T-helper 2 cell treated with Interferon-gamma antibody and Interleukin-4, amounts not matched to agents 5 μg/mL and 100 μg/mL, for 36 hours (primary cell): ENCODE data around the gene HEXD.
"Not testable (repeated sequence)": the region's sequence is repeated elsewhere in the genome, so short reads cannot be mapped to it uniquely, and the experiment has no call there.

ENCODE experiments used
- DNase-seq: peaks from one replicate; pipeline ENCODE4 v3.0.0; 2021; ENCODE audit warnings: low spot score
- H3K27ac Mint-ChIP-seq: one replicate; pipeline ENCODE4 v1.8.0; 2021; ENCODE audit warnings: mild to moderate bottlenecking, mixed read lengths
- H3K27me3 Mint-ChIP-seq: one replicate; pipeline ENCODE4 v1.8.0; 2021; ENCODE audit warnings: low read depth, mixed read lengths
- H3K36me3 Mint-ChIP-seq: one replicate; pipeline ENCODE4 v1.8.0; 2021; ENCODE audit warnings: low read depth, mixed read lengths
- H3K4me1 Mint-ChIP-seq: one replicate; pipeline ENCODE4 v1.8.0; 2021; ENCODE audit warnings: low read depth, mixed read lengths
- H3K4me3 Mint-ChIP-seq: one replicate; pipeline ENCODE4 v1.8.0; 2022; ENCODE audit warnings: mild to moderate bottlenecking, moderate library complexity, mixed read lengths
- H3K9me3 Mint-ChIP-seq: one replicate; pipeline ENCODE4 v1.8.0; 2021; ENCODE audit warnings: mixed read lengths

The HEXD gene

GRCh38 chr17:82411396-82412053 lies 6.6 kb upstream of the HEXD start:
- H3K36me3 Mint-ChIP-seq: peaks cover 4% of the 10 kb centered on the region

GRCh38 chr17:82412081-82412480 lies 6.1 kb upstream of the HEXD start:
- not testable (repeated sequence) for H3K9me3 Mint-ChIP-seq, H3K27me3 Mint-ChIP-seq, H3K27ac Mint-ChIP-seq, H3K36me3 Mint-ChIP-seq, H3K4me3 Mint-ChIP-seq, H3K4me1 Mint-ChIP-seq, DNase-seq

More at GRCh38 chr17:82411396-82412053, 6.6 kb upstream of the HEXD start:
- H3K27ac Mint-ChIP-seq: no peak overlapping the region
- H3K4me1 Mint-ChIP-seq: peaks cover 9% of the 10 kb centered on the region
- no peaks in the 10 kb centered on the region for H3K27me3 Mint-ChIP-seq
- DNase-seq: no peak
- no peak overlapping the region for H3K4me3 Mint-ChIP-seq
- no peaks in the 10 kb centered on the region for H3K9me3 Mint-ChIP-seq

- H3K27ac Mint-ChIP-seq: no peak overlapping the region
- no peaks in the 10 kb centered on the region for H3K27me3 Mint-ChIP-seq
- DNase-seq: no peak
- H3K36me3 Mint-ChIP-seq: peaks cover 4% of the 10 kb centered on the region
- H3K4me1 Mint-ChIP-seq: peaks cover 12% of the 10 kb centered on the region
- H3K4me3 Mint-ChIP-seq: no peak overlapping the region
- H3K9me3 Mint-ChIP-seq: no peaks in the 10 kb centered on the region
Measured at GRCh38 chr17:82412535-82413520, 5.3 kb upstream of the HEXD start.

GRCh38 chr17:82414548-82415281 lies 3.4 kb upstream of the HEXD start:
- Mint-ChIP-seq H3K27me3 (no peaks in the 10 kb centered on the region), H3K27ac (no peak overlapping the region), H3K4me3 (peak overlapping the region; percentile 15)

GRCh38 chr17:82415336-82415735 lies 2.8 kb upstream of the HEXD start:
- H3K4me1 Mint-ChIP-seq: peaks cover 20% of the 10 kb centered on the region
- H3K27ac Mint-ChIP-seq: no peak overlapping the region
- H3K9me3 Mint-ChIP-seq: no peaks in the 10 kb centered on the region
- DNase-seq: no peak
- H3K4me3 Mint-ChIP-seq: no peak overlapping the region
- H3K36me3 Mint-ChIP-seq: peaks cover 11% of the 10 kb centered on the region
- H3K27me3 Mint-ChIP-seq: no peaks in the 10 kb centered on the region

More at GRCh38 chr17:82414548-82415281, 3.4 kb upstream of the HEXD start:
- no peaks in the 10 kb centered on the region for H3K9me3 Mint-ChIP-seq
- H3K4me1 Mint-ChIP-seq: peaks cover 14% of the 10 kb centered on the region
- DNase-seq: peak; percentile 62
- peaks cover 5% of the 10 kb centered on the region for H3K36me3 Mint-ChIP-seq

GRCh38 chr17:82415786-82416185 lies 2.4 kb upstream of the HEXD start:
- peaks cover 13% of the 10 kb centered on the region for H3K36me3 Mint-ChIP-seq

GRCh38 chr17:82416264-82416663 lies 1.9 kb upstream of the HEXD start:
- DNase-seq: no peak
- Mint-ChIP-seq H3K36me3 (peaks cover 17% of the 10 kb centered on the region), H3K4me3 (no peak overlapping the region), H3K27ac (no peak overlapping the region), H3K9me3 (no peaks in the 10 kb centered on the region), H3K4me1 (peaks cover 24% of the 10 kb centered on the region), H3K27me3 (no peaks in the 10 kb centered on the region)

More at GRCh38 chr17:82415786-82416185, 2.4 kb upstream of the HEXD start:
- Mint-ChIP-seq H3K4me1 (peaks cover 21% of the 10 kb centered on the region), H3K27ac (no peak overlapping the region), H3K4me3 (no peak overlapping the region), H3K9me3 (no peaks in the 10 kb centered on the region), H3K27me3 (no peaks in the 10 kb centered on the region)
- no peak for DNase-seq

- H3K4me1 Mint-ChIP-seq: peaks cover 24% of the 10 kb centered on the region
- peaks cover 22% of the 10 kb centered on the region for H3K36me3 Mint-ChIP-seq
- H3K9me3 Mint-ChIP-seq: no peaks in the 10 kb centered on the region
- DNase-seq: no peak
- H3K27me3 Mint-ChIP-seq: no peaks in the 10 kb centered on the region
- H3K27ac Mint-ChIP-seq: no peak overlapping the region
- no peak overlapping the region for H3K4me3 Mint-ChIP-seq
Measured at GRCh38 chr17:82416771-82417170, 1.4 kb upstream of the HEXD start.

GRCh38 chr17:82419540-82419939 lies 1.4 kb downstream of the HEXD start:
- Mint-ChIP-seq H3K9me3 (no peaks in the 10 kb centered on the region), H3K4me3 (peak overlapping the region; percentile 80), H3K4me1 (peaks cover 20% of the 10 kb centered on the region), H3K36me3 (peaks cover 32% of the 10 kb centered on the region), H3K27me3 (no peaks in the 10 kb centered on the region), H3K27ac (peak overlapping the region; percentile 87)
- no peak for DNase-seq

GRCh38 chr17:82424001-82424862 lies 6.1 kb downstream of the HEXD start:
- peaks cover 43% of the 10 kb centered on the region for H3K36me3 Mint-ChIP-seq
- H3K27me3 Mint-ChIP-seq: no peaks in the 10 kb centered on the region
- DNase-seq: peak; percentile 40
- H3K9me3 Mint-ChIP-seq: no peaks in the 10 kb centered on the region
- H3K27ac Mint-ChIP-seq: peak overlapping the region; percentile 34
- H3K4me1 Mint-ChIP-seq: peaks cover 16% of the 10 kb centered on the region
- H3K4me3 Mint-ChIP-seq: no peak overlapping the region

- Mint-ChIP-seq H3K27ac (peak overlapping the region; percentile 34), H3K4me1 (peaks cover 19% of the 10 kb centered on the region)
Measured at GRCh38 chr17:82424863-82425159, 6.7 kb downstream of the HEXD start.

GRCh38 chr17:82428546-82428945 lies 10.4 kb downstream of the HEXD start:
- Mint-ChIP-seq H3K27me3 (no peaks in the 10 kb centered on the region), H3K4me1 (peaks cover 13% of the 10 kb centered on the region), H3K9me3 (no peaks in the 10 kb centered on the region), H3K27ac (no peak overlapping the region), H3K4me3 (no peak overlapping the region), H3K36me3 (peaks cover 20% of the 10 kb centered on the region)
- no peak for DNase-seq

More at GRCh38 chr17:82424863-82425159, 6.7 kb downstream of the HEXD start:
- DNase-seq: no peak
- Mint-ChIP-seq H3K27me3 (no peaks in the 10 kb centered on the region), H3K36me3 (peaks cover 39% of the 10 kb centered on the region), H3K4me3 (no peak overlapping the region), H3K9me3 (no peaks in the 10 kb centered on the region)

GRCh38 chr17:82429824-82430223 lies 11.7 kb downstream of the HEXD start:
- H3K27me3 Mint-ChIP-seq: no peaks in the 10 kb centered on the region
- peak overlapping the region; percentile 55 for H3K27ac Mint-ChIP-seq
- peaks cover 17% of the 10 kb centered on the region for H3K4me1 Mint-ChIP-seq
- H3K36me3 Mint-ChIP-seq: peaks cover 18% of the 10 kb centered on the region
- peak overlapping the region; percentile 13 for H3K4me3 Mint-ChIP-seq
- DNase-seq: no peak
- no peaks in the 10 kb centered on the region for H3K9me3 Mint-ChIP-seq
